H1 (cell line): Measurements from ENCODE around the gene NDUFA8. TPM values are rescaled to one million over a fixed set of nuclear protein-coding genes. Genes with fewer than 3 reads are reported as not detected.
A peak's percentile ranks its signal among the peaks of the same experiment; 100 is the strongest.

Source experiments
- CTCF ChIA-PET: fragments of 300-600 bp; sonication (Branson Sonifier 250); formaldehyde crosslinking; loops from one replicate; lab custom pipeline; 2021; ENCODE audit not compliant: partially characterized antibody; lab: Charles Lee
- POLR2A ChIA-PET: fragments of 300-600 bp; sonication (Branson Sonifier 250); formaldehyde crosslinking; loops from one replicate; lab custom pipeline; 2021; ENCODE audit warnings: inconsistent platforms; ENCODE audit not compliant: partially characterized antibody; lab: Charles Lee
- DNase-seq, 2 experiments: peaks; one replicate each; pipeline versions ENCODE4 v3.0.0 to v3.0.0-alpha.2; 2010 to 2022; ENCODE audit warnings: low spot score in 2 of 2, low read depth in 1 of 2, mixed read lengths in 1 of 2
- FAIRE-seq: peaks from 2 replicates; lab custom pipeline; 2011; peaks lifted over from hg19 to GRCh38; lab: Jason Lieb, UNC
- H2AFZ ChIP-seq: 2 replicates; pipeline ENCODE4 v1.8.1; 2012; ENCODE audit warnings: low read length, inconsistent platforms
- H2AK5ac ChIP-seq: 2 replicates; pipeline ENCODE4 v1.6.1; 2013; ENCODE audit warnings: low read depth, low read length
- H2BK120ac ChIP-seq: replicated peaks from 2 replicates; pipeline ENCODE3; 2013; ENCODE audit warnings: low read depth, low read length, inconsistent platforms
- H2BK12ac ChIP-seq: 2 replicates; pipeline ENCODE4 v1.6.1; 2013; ENCODE audit warnings: low read depth, low read length
- H2BK15ac ChIP-seq: 2 replicates; pipeline ENCODE4 v1.6.1; 2013; ENCODE audit warnings: low read length
- H2BK20ac ChIP-seq: 2 replicates; pipeline ENCODE4 v1.6.1; 2013; ENCODE audit warnings: low read length
- H2BK5ac ChIP-seq: 2 replicates; pipeline ENCODE4 v1.6.1; 2013; ENCODE audit warnings: low read depth, low read length
- H3K14ac ChIP-seq: 2 replicates; pipeline ENCODE4 v1.6.1; 2013; ENCODE audit warnings: inconsistent platforms; ENCODE audit not compliant: insufficient read length
- H3K18ac ChIP-seq: 2 replicates; pipeline ENCODE4 v1.6.1; 2013; ENCODE audit warnings: low read length; ENCODE audit errors: extremely low read depth
- H3K23ac ChIP-seq: 2 replicates; pipeline ENCODE4 v1.6.1; 2013; ENCODE audit warnings: inconsistent platforms; ENCODE audit not compliant: insufficient read length
- H3K23me2 ChIP-seq: 2 replicates; pipeline ENCODE4 v1.6.1; 2013; ENCODE audit warnings: low read depth, low read length
- H3K27ac ChIP-seq: 2 replicates; pipeline ENCODE4 v1.6.1; 2011; ENCODE audit warnings: low read depth, low read length, inconsistent platforms
- H3K27me3 ChIP-seq, 4 experiments: replicated peaks in 1 of 4; 1 replicate in 1 of 4; 2 replicates in 3 of 4; pipeline versions ENCODE4 v1.6.1 to v1.8.1; 2011 to 2013; ENCODE audit warnings: low read length in 3 of 4, mild to moderate bottlenecking in 3 of 4, inconsistent platforms in 2 of 4, mixed read lengths in 2 of 4, moderate library complexity in 1 of 4; ENCODE audit not compliant: control insufficient read depth in 3 of 4, insufficient read depth in 3 of 4; ENCODE audit errors: extremely low read depth in 1 of 4
- H3K36me3 ChIP-seq, 4 experiments: 2 replicates each; pipeline versions ENCODE4 v1.6.1 to v1.8.1; 2011 to 2013; ENCODE audit warnings: mild to moderate bottlenecking in 4 of 4, low read length in 3 of 4, moderate library complexity in 2 of 4, control low read depth in 1 of 4, inconsistent platforms in 1 of 4; ENCODE audit not compliant: insufficient read depth in 4 of 4, control insufficient read depth in 2 of 4
- H3K4ac ChIP-seq: replicated peaks from 2 replicates; pipeline ENCODE3; 2013; ENCODE audit warnings: low read length, low read depth, mixed read lengths, inconsistent platforms; ENCODE audit not compliant: insufficient read length
- H3K4me1 ChIP-seq, 4 experiments: replicated peaks in 1 of 4; 1 replicate in 1 of 4; 2 replicates in 3 of 4; pipeline versions ENCODE4 v1.6.1 to v1.8.1; 2011 to 2013; ENCODE audit warnings: low read length in 3 of 4, inconsistent platforms in 2 of 4, mixed read lengths in 1 of 4; ENCODE audit not compliant: insufficient read depth in 4 of 4, control insufficient read depth in 3 of 4
- H3K4me2 ChIP-seq, 2 experiments: 2 replicates each; pipeline versions ENCODE4 v1.6.1 to v1.8.1; 2011 to 2013; ENCODE audit warnings: low read depth in 2 of 2, low read length in 2 of 2, control low read depth in 1 of 2, inconsistent platforms in 1 of 2, mild to moderate bottlenecking in 1 of 2; ENCODE audit not compliant: insufficient read depth in 1 of 2
- H3K4me3 ChIP-seq, 4 experiments: fragments of 200-600, 300-600 bp in 1 of 4; sonication (generic), shearing (Covaris generic), sonication (Bioruptor Twin) in 1 of 4; 2 replicates each; pipeline versions ENCODE4 v1.5.1 to v1.8.1; 2011 to 2016; ENCODE audit warnings: low read length in 4 of 4, low read depth in 3 of 4, control low read depth in 2 of 4, inconsistent platforms in 2 of 4, mild to moderate bottlenecking in 2 of 4, mixed read lengths in 1 of 4, moderate library complexity in 1 of 4; ENCODE audit not compliant: insufficient read depth in 2 of 4; ENCODE audit errors: extremely low read depth in 1 of 4
- H3K56ac ChIP-seq: replicated peaks from 2 replicates; pipeline ENCODE3; 2013; ENCODE audit warnings: low read depth, mild to moderate bottlenecking, mixed read lengths, low read length, inconsistent platforms; ENCODE audit not compliant: insufficient read length
- H3K79me1 ChIP-seq: 2 replicates; pipeline ENCODE4 v1.6.1; 2013; ENCODE audit warnings: low read depth, low read length, control low read depth
- H3K79me2 ChIP-seq, 2 experiments: 2 replicates each; pipeline versions ENCODE4 v1.6.1 to v1.8.1; 2012 to 2013; ENCODE audit warnings: low read length in 2 of 2, mild to moderate bottlenecking in 2 of 2, inconsistent platforms in 1 of 2; ENCODE audit not compliant: insufficient read depth in 2 of 2, control insufficient read depth in 1 of 2
- H3K9ac ChIP-seq, 4 experiments: replicated peaks in 1 of 4; 1 replicate in 1 of 4; 2 replicates in 3 of 4; pipeline versions ENCODE4 v1.6.1 to v1.8.1; 2011 to 2013; ENCODE audit warnings: low read depth in 3 of 4, low read length in 3 of 4, control low read depth in 2 of 4, mild to moderate bottlenecking in 2 of 4, moderate library complexity in 2 of 4, inconsistent platforms in 1 of 4; ENCODE audit errors: extremely low read depth in 1 of 4
- H3K9me3 ChIP-seq, 2 experiments: 2 replicates each; pipeline versions ENCODE4 v1.6.1 to v1.8.1; 2012 to 2013; ENCODE audit warnings: mild to moderate bottlenecking in 2 of 2, moderate library complexity in 2 of 2, control low read depth in 1 of 2, inconsistent platforms in 1 of 2, low read depth in 1 of 2, low read length in 1 of 2, mixed read lengths in 1 of 2; ENCODE audit not compliant: insufficient read depth in 2 of 2
- H4K20me1 ChIP-seq, 2 experiments: replicated peaks in 1 of 2; 2 replicates each; pipeline versions ENCODE3 to v1.8.1; 2011 to 2013; ENCODE audit warnings: inconsistent platforms in 2 of 2, low read length in 2 of 2, mild to moderate bottlenecking in 1 of 2; ENCODE audit not compliant: insufficient read depth in 2 of 2, control insufficient read depth in 1 of 2
- H4K5ac ChIP-seq: 2 replicates; pipeline ENCODE4 v1.6.1; 2013; ENCODE audit warnings: low read length, low read depth, mixed read lengths, inconsistent platforms; ENCODE audit not compliant: insufficient read length
- H4K8ac ChIP-seq: 2 replicates; pipeline ENCODE4 v1.8.0; 2013; ENCODE audit warnings: mild to moderate bottlenecking, moderate library complexity, low read length, inconsistent platforms; ENCODE audit not compliant: insufficient read depth; ENCODE audit errors: extremely low read depth
- H4K91ac ChIP-seq: replicated peaks from 2 replicates; pipeline ENCODE3; 2013; ENCODE audit warnings: low read length, mixed read lengths, inconsistent platforms; ENCODE audit not compliant: insufficient read length
- BCL11A ChIP-seq, 2 experiments: IDR thresholded peaks; one replicate each; pipeline ENCODE4 v1.6.1; 2011; ENCODE audit warnings: low read depth in 2 of 2, low read length in 2 of 2, mild to moderate bottlenecking in 2 of 2
- CREB1 ChIP-seq: IDR thresholded peaks from 2 replicates; pipeline ENCODE4 v1.6.1; 2012; ENCODE audit warnings: inconsistent platforms
- WGBS, 2 experiments: shearing (Covaris generic) in 1 of 2; methylation state at CpG; one replicate each; pipeline versions ENCODE4 v1.1.6 to v1.1.7; 2013 to 2015; ENCODE audit warnings: low lambda C conversion rate in 2 of 2, mixed read lengths in 2 of 2, inconsistent platforms in 1 of 2, low coverage in 1 of 2, missing lambda C conversion rate in 1 of 2; ENCODE audit not compliant: insufficient replicate concordance in 2 of 2, insufficient coverage in 1 of 2, insufficient read length in 1 of 2; ENCODE audit errors: extremely low coverage in 1 of 2, missing lambda C conversion rate in 1 of 2; 5-methylcytosine and 5-hydroxymethylcytosine counted together
- polyA plus RNA-seq, 7 experiments: library from polyadenylated mRNA; depleted of rRNA in 3 of 7; stranded (reverse) in 5 of 7; unstranded in 2 of 7; fragments of >200 nt in 5 of 7; fragments of 200-250 nt in 2 of 7; gene quantifications; 1 replicate in 5 of 7; 2 replicates in 1 of 7; 4 replicates in 1 of 7; pipeline versions ENCODE4 v1.2.1 to v1.2.3, GENCODE V29; 2011 to 2013; ENCODE audit warnings: missing spikeins in 2 of 7, mixed read lengths in 2 of 7
- total RNA-seq: library from RNA; stranded (reverse); fragmentation: NEBNext Ultra II Directional; extraction: Animal tissue kit (Norgen Biotek cat#: 25700); gene quantifications from 2 replicates; pipeline ENCODE4 v1.2.1, GENCODE V29; 2021
- TF ChIP-seq, protein P1 (sequence below): IDR thresholded peaks from 2 replicates; pipeline ENCODE4 v1.6.1; 2012; ENCODE audit warnings: low read length, inconsistent platforms

NDUFA8 gene
- total and polyA plus RNA-seq, 2 of the 8 experiments (the other 6 are each of a cell fraction or from before 2014, with no cell fraction given), result 61.0 to 73.8 TPM

DNA sequence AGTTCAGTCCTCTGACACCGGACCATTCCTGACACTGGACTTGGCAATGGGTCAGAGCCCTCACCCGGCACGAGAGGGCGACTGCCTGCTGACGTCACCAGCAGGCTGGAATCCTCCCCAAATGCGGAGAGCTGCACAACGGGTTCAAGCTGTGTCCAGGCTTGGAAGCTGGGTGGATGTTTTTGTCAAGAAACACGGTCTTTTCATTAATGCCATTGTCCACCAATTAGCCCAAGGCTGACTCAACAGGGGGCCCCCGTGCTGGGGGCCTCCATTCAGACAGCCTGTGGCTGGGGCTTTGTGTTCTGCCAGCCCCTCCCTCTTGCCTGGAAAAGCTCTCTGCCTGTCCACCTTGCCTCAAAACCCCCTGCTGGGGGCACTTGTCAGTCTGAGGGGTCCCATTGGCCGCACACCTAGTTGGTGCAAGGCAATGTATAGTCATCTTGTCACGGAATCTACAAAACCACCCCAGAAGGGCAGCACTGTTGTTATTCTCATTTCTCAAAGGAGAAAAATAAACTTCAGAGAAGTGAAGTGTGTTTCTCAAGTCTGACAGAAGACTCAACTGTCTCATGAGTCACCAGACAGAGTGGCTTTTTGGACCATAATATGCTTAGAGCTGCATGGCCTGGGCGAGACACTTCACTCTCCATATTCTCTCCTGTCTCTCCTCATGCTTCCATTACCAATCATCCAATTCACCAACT, 24.6 kb downstream of the NDUFA8 start:
- Histone ChIP-seq H3K23me2 (0 out of 2 replicates have a peak, but pooled peaks cover 2% of the 10 kb centered on the region), H4K8ac (no peak overlapping the region), H2AFZ (no peak overlapping the region; the same call in 1 of the 2 replicates), H2BK20ac (no peak overlapping the region), H3K14ac (no peak overlapping the region), H3K18ac (no peak overlapping the region), H2BK12ac (no peak overlapping the region), H3K4ac (no peak overlapping the region), H4K5ac (no peak overlapping the region), H4K20me1 (peaks cover 0 to 1% of the 10 kb centered on the region in 2 experiments), H3K79me1 (no peaks in the 10 kb centered on the region), H2BK120ac (no peak overlapping the region), H3K27me3 (peaks cover 0 to 5% (median 3%) of the 10 kb centered on the region in 4 experiments; a peak in 3 of 7 replicates), H3K4me2 (peak overlapping the region in 1 of 2 experiments; percentile 10; a peak in 1 of 4 replicates), H3K4me1 (peaks cover 16 to 21% (median 18%) of the 10 kb centered on the region in 4 experiments), H3K4me3 (no peak overlapping the region), H3K9ac (no peak overlapping the region), H2BK15ac (no peak overlapping the region), H3K79me2 (no peaks in the 10 kb centered on the region), H4K91ac (no peak overlapping the region), H3K36me3 (no peaks in the 10 kb centered on the region), H3K27ac (no peak overlapping the region), H3K23ac (no peak overlapping the region), H3K9me3 (no peaks in the 10 kb centered on the region), H2AK5ac (no peak overlapping the region), H3K56ac (no peak overlapping the region), H2BK5ac (no peak overlapping the region; the same call in 1 of the 2 replicates)
- WGBS, 2 experiments, result 48% methylated on average over 12 of the region's 12 CpGs; no CpG with 5 or more reads in 1 of the 2 experiments
- no peak for FAIRE-seq
- TF ChIP-seq CREB1 (peak; percentile 58), BCL11A (IDR thresholded peaks at IDR 0.05; ENCODE audit: low read depth in 2 of 2, low read length in 2 of 2) (no peak)
- TF ChIP-seq, protein P1, sequence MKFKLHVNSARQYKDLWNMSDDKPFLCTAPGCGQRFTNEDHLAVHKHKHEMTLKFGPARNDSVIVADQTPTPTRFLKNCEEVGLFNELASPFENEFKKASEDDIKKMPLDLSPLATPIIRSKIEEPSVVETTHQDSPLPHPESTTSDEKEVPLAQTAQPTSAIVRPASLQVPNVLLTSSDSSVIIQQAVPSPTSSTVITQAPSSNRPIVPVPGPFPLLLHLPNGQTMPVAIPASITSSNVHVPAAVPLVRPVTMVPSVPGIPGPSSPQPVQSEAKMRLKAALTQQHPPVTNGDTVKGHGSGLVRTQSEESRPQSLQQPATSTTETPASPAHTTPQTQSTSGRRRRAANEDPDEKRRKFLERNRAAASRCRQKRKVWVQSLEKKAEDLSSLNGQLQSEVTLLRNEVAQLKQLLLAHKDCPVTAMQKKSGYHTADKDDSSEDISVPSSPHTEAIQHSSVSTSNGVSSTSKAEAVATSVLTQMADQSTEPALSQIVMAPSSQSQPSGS, result peak; percentile 42; the same call in 1 of the 2 replicates
- POLR2A ChIA-PET, result no interaction called here
- CTCF ChIA-PET, result interaction anchor here (0.6 to 9.9 kb wide), 13 partner anchors 11 to 216 kb away, joined by 3 to 152 read pairs (median 4); partner anchors contain the start of genes MORN5 and NDUFA8
- peak in 1 of 2 experiments; percentile 53 for DNase-seq
